RWPE1 (cell line): ENCODE measurements around the gene CLEC4C.

Source experiments
- CTCF ChIA-PET: fragments of 350-600 bp; sonication (Branson Sonifier 250); formaldehyde crosslinking; extraction: SDS; loops from one replicate; lab custom pipeline; 2021; lab: Yijun Ruan, JAX
- POLR2A ChIA-PET: fragments of 400-600 bp; formaldehyde crosslinking; extraction: SDS; loops from one replicate; lab custom pipeline; 2020; ENCODE audit warnings: antibody characterized with exemption; ENCODE audit not compliant: low non-redundant PET; lab: Yijun Ruan, JAX
- DNase-seq: peaks from one replicate; pipeline ENCODE4 v3.0.0; 2012; ENCODE audit warnings: low spot score
- H3K27ac ChIP-seq: fragments of 450-650 bp; 2 replicates; pipeline ENCODE4 v1.5.1; 2017
- CTCF ChIP-seq: fragments of 450-650 bp; conservative IDR thresholded peaks from 2 replicates; pipeline ENCODE4 v1.5.1; 2017; ENCODE audit warnings: low read depth, mild to moderate bottlenecking

The CLEC4C gene

GRCh38 chr12:7729746-7730145, 17.4 kb downstream of the CLEC4C start:
- POLR2A ChIA-PET = no interaction called here

DNA sequence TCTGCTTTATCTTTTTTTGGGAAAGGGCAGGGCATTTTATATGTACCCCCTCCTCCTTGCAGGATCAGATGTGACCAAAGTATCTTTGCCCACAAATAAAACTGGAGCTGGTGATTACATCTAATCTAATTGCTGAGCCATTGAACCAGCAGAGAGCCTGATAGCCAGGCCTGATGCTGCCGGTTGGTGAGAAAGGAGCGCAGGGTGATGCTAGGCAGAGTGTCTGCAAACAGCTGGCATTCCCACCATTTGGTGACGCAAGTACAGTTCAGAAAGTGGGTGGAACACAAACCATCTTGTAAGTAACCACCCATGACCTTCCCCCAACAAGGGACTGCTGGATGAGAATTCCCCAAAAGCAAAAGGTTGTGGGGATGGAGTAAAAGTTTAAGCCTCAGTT, 23.2 kb downstream of the CLEC4C start:
- CTCF ChIA-PET = interaction anchor here (0.6 kb wide), 1 partner anchor 17 kb away, joined by 4 read pairs; no protein-coding TSS in a partner anchor
- no peak overlapping the region for H3K27ac ChIP-seq
- DNase-seq = no peak
- no peak for TF ChIP-seq CTCF
- POLR2A ChIA-PET = no interaction called here

More at GRCh38 chr12:7729746-7730145, 17.4 kb downstream of the CLEC4C start:
- no peak for DNase-seq
- CTCF ChIA-PET = no interaction called here
- no peak for TF ChIP-seq CTCF
- no peak overlapping the region for H3K27ac ChIP-seq

- no peak for DNase-seq
- POLR2A ChIA-PET = interaction anchor here (0.6 kb wide), 1 partner anchor 43 kb away, joined by 3 read pairs; no protein-coding TSS in a partner anchor
- H3K27ac ChIP-seq = no peak overlapping the region
- TF ChIP-seq CTCF = no peak
- CTCF ChIA-PET = interaction anchor here (0.5 to 0.6 kb wide), 2 partner anchors 42 to 829 kb away, joined by 5 read pairs; no protein-coding TSS in a partner anchor
These were observed 27.0 kb downstream of the CLEC4C start for GRCh38 chr12:7719946-7720730.

- peak; percentile 28 for DNase-seq
- CTCF ChIA-PET = interaction anchor here (0.6 to 1.6 kb wide), 4 partner anchors 84 to 106 kb away, joined by 3 to 7 read pairs (median 4); no protein-coding TSS in a partner anchor
- no peak overlapping the region for H3K27ac ChIP-seq
- TF ChIP-seq CTCF = no peak
- POLR2A ChIA-PET = no interaction called here
These were observed 30.8 kb downstream of the CLEC4C start for GRCh38 chr12:7716381-7716780.

DNA sequence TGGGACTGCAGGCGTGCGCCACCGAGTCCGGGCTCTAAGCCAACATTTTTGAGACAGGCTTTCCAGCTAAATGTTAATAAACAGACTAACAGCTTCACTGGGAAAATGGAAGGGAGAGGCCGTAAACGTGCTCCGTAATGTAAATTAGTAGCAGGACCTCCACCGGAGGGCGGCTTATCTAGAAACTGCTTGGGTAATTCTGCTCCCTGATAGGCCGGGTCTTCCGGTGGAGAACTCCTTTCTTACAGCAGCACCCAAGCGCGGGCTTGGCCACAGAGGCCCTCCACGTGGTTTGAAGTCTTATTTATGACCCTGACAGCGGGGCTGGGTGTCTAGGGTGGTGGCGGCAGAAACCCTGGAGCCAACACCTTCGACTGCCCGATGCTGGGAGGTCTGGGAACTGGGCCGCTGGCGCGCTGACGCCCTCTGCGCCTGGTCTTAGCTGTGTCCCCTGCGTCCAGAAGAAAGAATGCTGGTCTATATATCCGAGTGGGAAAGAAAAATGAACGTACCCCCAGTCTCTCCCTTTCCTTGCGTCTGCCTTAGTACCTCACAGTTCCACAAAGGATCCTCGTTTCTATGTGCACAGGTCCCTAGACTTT, 34.2 kb downstream of the CLEC4C start:
- no peak for TF ChIP-seq CTCF
- ChIA-PET POLR2A (no interaction called here), CTCF (no interaction called here)
- no peak for DNase-seq
- no peak overlapping the region for H3K27ac ChIP-seq

GRCh38 chr12:7711133-7711532, 36.0 kb downstream of the CLEC4C start, which contains the start of gene DPPA3:
DPPA3 (plus strand) TSS chr12:7711433; CDS start chr12:7711571, 138 bp downstream.
- no peak within 1 kb of the TSS for H3K27ac ChIP-seq
- ChIA-PET CTCF (no interaction called here), POLR2A (no interaction called here)
- DNase-seq = no peak
- no peak for TF ChIP-seq CTCF
